ENCODE measurements around the gene TTLL11. TPM values are rescaled to one million over a fixed set of nuclear protein-coding genes. Genes with fewer than 3 reads are reported as not detected.

TTLL11 gene
- total RNA-seq, 1 donor from 2014 or later: 23.9 TPM

DNA sequence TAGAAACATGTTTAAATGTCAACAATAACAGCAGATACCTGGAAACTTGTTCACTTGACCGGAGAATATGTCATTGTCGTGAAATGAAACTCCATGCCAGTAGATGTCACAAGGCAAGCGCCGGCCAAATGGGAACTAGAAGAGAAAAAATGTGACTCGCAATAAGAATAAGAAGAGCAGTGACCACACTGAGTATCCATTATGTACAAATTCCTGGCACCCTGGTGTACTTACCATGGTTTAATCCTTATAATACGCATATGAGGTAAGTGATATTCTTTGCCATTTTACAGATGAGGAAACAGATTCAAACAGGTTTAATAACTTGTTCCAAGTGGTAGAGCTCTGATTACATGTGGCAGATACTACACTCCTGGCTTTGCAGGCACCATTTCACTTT is 53.9 kb downstream of the TTLL11 start:
- H3K27ac Mint-ChIP-seq (ENCODE audit: unreplicated experiment): no peak overlapping the region
- TF ChIP-seq, protein P1, sequence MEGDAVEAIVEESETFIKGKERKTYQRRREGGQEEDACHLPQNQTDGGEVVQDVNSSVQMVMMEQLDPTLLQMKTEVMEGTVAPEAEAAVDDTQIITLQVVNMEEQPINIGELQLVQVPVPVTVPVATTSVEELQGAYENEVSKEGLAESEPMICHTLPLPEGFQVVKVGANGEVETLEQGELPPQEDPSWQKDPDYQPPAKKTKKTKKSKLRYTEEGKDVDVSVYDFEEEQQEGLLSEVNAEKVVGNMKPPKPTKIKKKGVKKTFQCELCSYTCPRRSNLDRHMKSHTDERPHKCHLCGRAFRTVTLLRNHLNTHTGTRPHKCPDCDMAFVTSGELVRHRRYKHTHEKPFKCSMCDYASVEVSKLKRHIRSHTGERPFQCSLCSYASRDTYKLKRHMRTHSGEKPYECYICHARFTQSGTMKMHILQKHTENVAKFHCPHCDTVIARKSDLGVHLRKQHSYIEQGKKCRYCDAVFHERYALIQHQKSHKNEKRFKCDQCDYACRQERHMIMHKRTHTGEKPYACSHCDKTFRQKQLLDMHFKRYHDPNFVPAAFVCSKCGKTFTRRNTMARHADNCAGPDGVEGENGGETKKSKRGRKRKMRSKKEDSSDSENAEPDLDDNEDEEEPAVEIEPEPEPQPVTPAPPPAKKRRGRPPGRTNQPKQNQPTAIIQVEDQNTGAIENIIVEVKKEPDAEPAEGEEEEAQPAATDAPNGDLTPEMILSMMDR (IDR thresholded peaks at IDR 0.05; ENCODE audit: partially characterized antibody, unreplicated experiment): no peak
- H3K4me1 Mint-ChIP-seq (ENCODE audit: low read depth, unreplicated experiment): peaks cover 11% of the 10 kb centered on the region
- H3K4me3 Mint-ChIP-seq (ENCODE audit: unreplicated experiment): no peak overlapping the region
- no peaks in the 10 kb centered on the region for H3K9me3 Mint-ChIP-seq (ENCODE audit: unreplicated experiment)
- no peak for DNase-seq
- H3K27me3 Mint-ChIP-seq (ENCODE audit: unreplicated experiment): peaks cover 4% of the 10 kb centered on the region
- H3K36me3 Mint-ChIP-seq (ENCODE audit: unreplicated experiment): no peaks in the 10 kb centered on the region

- Mint-ChIP-seq H3K27ac (ENCODE audit: unreplicated experiment) (no peak overlapping the region), H3K27me3 (ENCODE audit: unreplicated experiment) (peaks cover 4% of the 10 kb centered on the region), H3K4me3 (ENCODE audit: unreplicated experiment) (no peak overlapping the region), H3K9me3 (ENCODE audit: unreplicated experiment) (peaks cover 2% of the 10 kb centered on the region), H3K36me3 (ENCODE audit: unreplicated experiment) (no peaks in the 10 kb centered on the region), H3K4me1 (ENCODE audit: low read depth, unreplicated experiment) (peaks cover 13% of the 10 kb centered on the region)
- TF ChIP-seq, protein P1 (IDR thresholded peaks at IDR 0.05; ENCODE audit: partially characterized antibody, unreplicated experiment): no peak
- DNase-seq: no peak
These were observed 56.1 kb downstream of the TTLL11 start for GRCh38 chr9:122036988-122037387.

DNA sequence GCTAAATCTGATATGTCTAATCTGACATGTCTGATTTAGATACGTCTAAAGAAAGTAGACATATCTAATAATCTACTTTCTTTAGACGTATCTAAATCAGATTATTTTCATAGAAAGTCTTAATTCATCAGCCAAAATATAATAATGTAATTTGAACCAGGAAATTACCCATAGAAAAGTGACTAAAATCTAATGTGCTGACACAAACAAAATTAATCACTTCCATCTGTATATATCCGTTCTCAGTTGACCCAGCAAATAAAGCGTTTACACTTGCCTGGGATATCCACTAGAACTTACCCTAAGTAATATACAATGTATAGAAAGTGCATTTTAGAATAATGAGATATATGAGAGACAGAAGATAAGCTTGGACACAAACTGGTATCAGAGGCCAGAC is 56.7 kb downstream of the TTLL11 start:
- Mint-ChIP-seq H3K4me1 (ENCODE audit: low read depth, unreplicated experiment) (peaks cover 13% of the 10 kb centered on the region), H3K4me3 (ENCODE audit: unreplicated experiment) (no peak overlapping the region), H3K9me3 (ENCODE audit: unreplicated experiment) (peaks cover 2% of the 10 kb centered on the region), H3K36me3 (ENCODE audit: unreplicated experiment) (peaks cover 2% of the 10 kb centered on the region), H3K27ac (ENCODE audit: unreplicated experiment) (no peak overlapping the region), H3K27me3 (ENCODE audit: unreplicated experiment) (peaks cover 4% of the 10 kb centered on the region)
- TF ChIP-seq, protein P1 (IDR thresholded peaks at IDR 0.05; ENCODE audit: partially characterized antibody, unreplicated experiment): no peak
- DNase-seq: no peak

DNA sequence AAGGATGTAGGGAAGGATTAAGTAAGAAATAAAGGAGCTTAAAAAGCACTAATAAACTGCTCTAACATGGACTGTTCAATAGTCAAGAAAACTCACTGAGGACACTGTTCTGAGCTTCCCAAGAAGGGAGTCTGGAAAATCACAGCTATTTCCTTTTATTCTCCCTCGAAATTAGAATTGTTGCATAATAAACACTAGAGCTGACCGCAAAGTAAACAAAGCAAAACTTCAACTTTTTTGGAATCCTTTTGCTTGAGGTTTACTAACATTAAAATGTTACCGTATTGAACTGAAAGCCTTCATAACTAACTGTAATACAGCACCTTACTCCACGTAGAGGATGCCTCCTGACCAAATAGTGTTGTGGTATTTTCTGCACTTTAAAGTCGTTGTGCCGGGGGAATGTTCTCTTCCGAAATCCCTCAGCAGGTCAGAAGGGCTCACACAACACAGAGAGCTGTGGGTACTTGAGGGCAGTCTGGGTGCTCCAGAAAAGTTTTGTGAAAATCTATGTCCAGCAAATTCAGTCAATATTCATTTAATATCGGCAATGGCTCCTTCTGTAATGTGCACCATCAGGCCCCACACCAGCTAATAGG is 59.2 kb downstream of the TTLL11 start:
- Mint-ChIP-seq H3K36me3 (ENCODE audit: unreplicated experiment) (peaks cover 4% of the 10 kb centered on the region), H3K27ac (ENCODE audit: unreplicated experiment) (no peak overlapping the region)
- no peak for DNase-seq

GRCh38 chr9:122032346-122032745 is 60.8 kb downstream of the TTLL11 start:
- Mint-ChIP-seq H3K4me3 (ENCODE audit: unreplicated experiment) (no peak overlapping the region), H3K36me3 (ENCODE audit: unreplicated experiment) (peaks cover 4% of the 10 kb centered on the region), H3K27ac (ENCODE audit: unreplicated experiment) (no peak overlapping the region), H3K4me1 (ENCODE audit: low read depth, unreplicated experiment) (peaks cover 10% of the 10 kb centered on the region), H3K27me3 (ENCODE audit: unreplicated experiment) (peaks cover 4% of the 10 kb centered on the region), H3K9me3 (ENCODE audit: unreplicated experiment) (peaks cover 2% of the 10 kb centered on the region)
- TF ChIP-seq, protein P1 (IDR thresholded peaks at IDR 0.05; ENCODE audit: partially characterized antibody, unreplicated experiment): no peak
- no peak for DNase-seq

More for the DNA sequence above, 59.2 kb downstream of the TTLL11 start:
- Mint-ChIP-seq H3K4me1 (ENCODE audit: low read depth, unreplicated experiment) (peaks cover 10% of the 10 kb centered on the region), H3K4me3 (ENCODE audit: unreplicated experiment) (no peak overlapping the region), H3K27me3 (ENCODE audit: unreplicated experiment) (peaks cover 4% of the 10 kb centered on the region), H3K9me3 (ENCODE audit: unreplicated experiment) (peaks cover 2% of the 10 kb centered on the region)
- TF ChIP-seq, protein P1 (IDR thresholded peaks at IDR 0.05; ENCODE audit: partially characterized antibody, unreplicated experiment): no peak

All from glutamatergic neuron (in vitro differentiated cells).